H9 (cell line): ENCODE data around the gene SGTB. TPM values are rescaled to one million over a fixed set of nuclear protein-coding genes. Genes with fewer than 3 reads are reported as not detected.

Experiments
- DNase-seq: peaks from one replicate; pipeline ENCODE4 v3.0.0-alpha.2; 2017
- H2AFZ ChIP-seq: one replicate; pipeline ENCODE4 v1.6.1; 2013; ENCODE audit warnings: mild to moderate bottlenecking, low read length, control low read depth, moderate library complexity
- H2AK5ac ChIP-seq: 2 replicates; pipeline ENCODE4 v1.6.1; 2013; ENCODE audit warnings: low read length, control low read depth, mixed read lengths; ENCODE audit not compliant: insufficient read length
- H2BK120ac ChIP-seq: one replicate; pipeline ENCODE4 v1.6.1; 2013; ENCODE audit warnings: low read depth, mild to moderate bottlenecking, low read length, control low read depth, inconsistent platforms; ENCODE audit not compliant: poor library complexity, severe bottlenecking
- H2BK12ac ChIP-seq: 2 replicates; pipeline ENCODE4 v1.6.1; 2013; ENCODE audit warnings: low read length, control low read depth, mixed read lengths, low read depth; ENCODE audit not compliant: insufficient read length
- H2BK15ac ChIP-seq: 2 replicates; pipeline ENCODE4 v1.6.1; 2013; ENCODE audit warnings: low read depth, low read length, control low read depth
- H2BK20ac ChIP-seq: one replicate; pipeline ENCODE4 v1.6.1; 2013; ENCODE audit warnings: low read depth, mild to moderate bottlenecking, low read length, control low read depth, inconsistent platforms; ENCODE audit not compliant: poor library complexity, severe bottlenecking
- H2BK5ac ChIP-seq: 2 replicates; pipeline ENCODE4 v1.6.1; 2013; ENCODE audit warnings: low read length, control low read depth, mixed read lengths; ENCODE audit not compliant: insufficient read length
- H3K14ac ChIP-seq: 2 replicates; pipeline ENCODE4 v1.6.1; 2013; ENCODE audit warnings: low read length, control low read depth; ENCODE audit not compliant: insufficient read depth
- H3K18ac ChIP-seq: 2 replicates; pipeline ENCODE4 v1.6.1; 2013; ENCODE audit warnings: low read depth, mild to moderate bottlenecking, mixed read lengths, low read length, control low read depth; ENCODE audit not compliant: insufficient read length
- H3K23ac ChIP-seq: 2 replicates; pipeline ENCODE4 v1.6.1; 2013; ENCODE audit warnings: low read length, control low read depth, mixed read lengths, low read depth; ENCODE audit not compliant: insufficient read length
- H3K23me2 ChIP-seq: 2 replicates; pipeline ENCODE4 v1.6.1; 2013; ENCODE audit warnings: low read depth, mild to moderate bottlenecking, mixed read lengths, low read length, control low read depth; ENCODE audit not compliant: insufficient read length, poor library complexity, severe bottlenecking
- H3K27ac ChIP-seq: 2 replicates; pipeline ENCODE4 v1.5.1; 2013; ENCODE audit warnings: low read length, control low read depth, mixed read lengths, low read depth; ENCODE audit not compliant: insufficient read length
- H3K27me3 ChIP-seq: 2 replicates; pipeline ENCODE4 v1.6.1; 2013; ENCODE audit warnings: low read length, control low read depth, inconsistent platforms; ENCODE audit not compliant: insufficient read depth
- H3K4ac ChIP-seq: 2 replicates; pipeline ENCODE4 v1.6.1; 2013; ENCODE audit warnings: low read depth, mild to moderate bottlenecking, control low read depth, inconsistent platforms, low read length, moderate library complexity
- H3K4me1 ChIP-seq: 2 replicates; pipeline ENCODE4 v1.6.1; 2013; ENCODE audit warnings: low read length, control low read depth, inconsistent platforms; ENCODE audit not compliant: insufficient read depth
- H3K4me2 ChIP-seq: 2 replicates; pipeline ENCODE4 v1.6.1; 2013; ENCODE audit warnings: low read length, control low read depth, mixed read lengths; ENCODE audit not compliant: insufficient read length, insufficient read depth
- H3K56ac ChIP-seq: 2 replicates; pipeline ENCODE4 v1.6.1; 2013; ENCODE audit warnings: low read depth, mild to moderate bottlenecking, mixed read lengths, low read length, control low read depth; ENCODE audit not compliant: insufficient read length
- H3K79me1 ChIP-seq: 2 replicates; pipeline ENCODE4 v1.6.1; 2013; ENCODE audit warnings: low read depth, mild to moderate bottlenecking, moderate library complexity, low read length, control low read depth, inconsistent platforms; ENCODE audit not compliant: insufficient read depth, poor library complexity, severe bottlenecking
- H3K79me2 ChIP-seq: 2 replicates; pipeline ENCODE4 v1.6.1; 2013; ENCODE audit warnings: low read length, control low read depth, inconsistent platforms; ENCODE audit not compliant: insufficient read depth
- H3K9ac ChIP-seq: 2 replicates; pipeline ENCODE4 v1.6.1; 2013; ENCODE audit warnings: low read length, control low read depth, mixed read lengths; ENCODE audit not compliant: insufficient read length; ENCODE audit errors: extremely low read depth
- H3K9me3 ChIP-seq: one replicate; pipeline ENCODE4 v1.6.1; 2013; ENCODE audit warnings: low read depth, low read length, inconsistent platforms; ENCODE audit not compliant: control insufficient read depth
- H3T11ph ChIP-seq: one replicate; pipeline ENCODE4 v1.6.1; 2013; ENCODE audit warnings: mild to moderate bottlenecking, low read length, control low read depth, inconsistent platforms
- H4K20me1 ChIP-seq: one replicate; pipeline ENCODE4 v1.6.1; 2013; ENCODE audit not compliant: control insufficient read depth, insufficient read length, insufficient read depth
- H4K5ac ChIP-seq: 2 replicates; pipeline ENCODE4 v1.6.1; 2013; ENCODE audit warnings: low read depth, mild to moderate bottlenecking, mixed read lengths, low read length, control low read depth; ENCODE audit not compliant: insufficient read length
- H4K8ac ChIP-seq: replicated peaks from 2 replicates; pipeline ENCODE4 v1.6.1; 2013; ENCODE audit warnings: low read length, control low read depth, mixed read lengths, low read depth; ENCODE audit not compliant: insufficient read length
- H4K91ac ChIP-seq: 2 replicates; pipeline ENCODE4 v1.6.1; 2013; ENCODE audit warnings: low read depth, mild to moderate bottlenecking, moderate library complexity, mixed read lengths, low read length, control low read depth; ENCODE audit not compliant: insufficient read length
- H3K27ac Mint-ChIP-seq, 3 experiments: 2 replicates in 2 of 3; 3 replicates in 1 of 3; pipeline ENCODE4 v1.8.0; 2020 to 2021; ENCODE audit warnings: mixed read lengths in 3 of 3, mild to moderate bottlenecking in 1 of 3, moderate library complexity in 1 of 3
- H3K27me3 Mint-ChIP-seq: 2 replicates; pipeline ENCODE4 v1.8.0; 2021; ENCODE audit warnings: low read depth, mild to moderate bottlenecking, moderate library complexity, mixed read lengths
- H3K36me3 Mint-ChIP-seq, 3 experiments: 2 replicates in 2 of 3; 3 replicates in 1 of 3; pipeline ENCODE4 v1.8.0; 2020 to 2021; ENCODE audit warnings: low read depth in 3 of 3, mixed read lengths in 3 of 3; ENCODE audit not compliant: insufficient read depth in 1 of 3
- H3K4me1 Mint-ChIP-seq, 2 experiments: 2 replicates each; pipeline ENCODE4 v1.8.0; 2020; ENCODE audit warnings: mixed read lengths in 2 of 2
- H3K4me3 Mint-ChIP-seq, 2 experiments: 2 replicates in 1 of 2; 3 replicates in 1 of 2; pipeline ENCODE4 v1.8.0; 2020 to 2021; ENCODE audit warnings: mild to moderate bottlenecking in 2 of 2, mixed read lengths in 2 of 2, moderate library complexity in 1 of 2
- H3K9me3 Mint-ChIP-seq, 2 experiments: 2 replicates in 1 of 2; 3 replicates in 1 of 2; pipeline ENCODE4 v1.8.0; 2020; ENCODE audit warnings: mild to moderate bottlenecking in 2 of 2, mixed read lengths in 2 of 2, moderate library complexity in 1 of 2
- WGBS: extraction: QIAGEN DNeasy Blood & Tissue Kit; methylation state at CpG from one replicate; pipeline ENCODE4 v1.1.7; 2013; ENCODE audit warnings: missing lambda C conversion rate, low lambda C conversion rate, mixed read lengths; ENCODE audit not compliant: insufficient read length; ENCODE audit errors: extremely low coverage; 5-methylcytosine and 5-hydroxymethylcytosine counted together
- total RNA-seq: library from RNA; stranded (reverse); gene quantifications from 2 replicates; pipeline ENCODE4 v1.2.1, GENCODE V29; 2021
- TF ChIP-seq, protein P1 (sequence below): fragments of 200-600 bp; sonication (generic); conservative IDR thresholded peaks from 3 replicates; pipeline ENCODE4 v1.8.0; 2021; ENCODE audit warnings: antibody characterized with exemption, mild to moderate bottlenecking

SGTB gene
- total RNA-seq, 1 experiment from 2014 or later, result 18.7 TPM

- H3K14ac ChIP-seq, result no peak overlapping the region
- H2BK12ac ChIP-seq, result no peak overlapping the region
- H4K5ac ChIP-seq, result no peak overlapping the region
- no peak overlapping the region for H2BK5ac ChIP-seq
- no peak overlapping the region for H3K23ac ChIP-seq
- TF ChIP-seq, protein P1, sequence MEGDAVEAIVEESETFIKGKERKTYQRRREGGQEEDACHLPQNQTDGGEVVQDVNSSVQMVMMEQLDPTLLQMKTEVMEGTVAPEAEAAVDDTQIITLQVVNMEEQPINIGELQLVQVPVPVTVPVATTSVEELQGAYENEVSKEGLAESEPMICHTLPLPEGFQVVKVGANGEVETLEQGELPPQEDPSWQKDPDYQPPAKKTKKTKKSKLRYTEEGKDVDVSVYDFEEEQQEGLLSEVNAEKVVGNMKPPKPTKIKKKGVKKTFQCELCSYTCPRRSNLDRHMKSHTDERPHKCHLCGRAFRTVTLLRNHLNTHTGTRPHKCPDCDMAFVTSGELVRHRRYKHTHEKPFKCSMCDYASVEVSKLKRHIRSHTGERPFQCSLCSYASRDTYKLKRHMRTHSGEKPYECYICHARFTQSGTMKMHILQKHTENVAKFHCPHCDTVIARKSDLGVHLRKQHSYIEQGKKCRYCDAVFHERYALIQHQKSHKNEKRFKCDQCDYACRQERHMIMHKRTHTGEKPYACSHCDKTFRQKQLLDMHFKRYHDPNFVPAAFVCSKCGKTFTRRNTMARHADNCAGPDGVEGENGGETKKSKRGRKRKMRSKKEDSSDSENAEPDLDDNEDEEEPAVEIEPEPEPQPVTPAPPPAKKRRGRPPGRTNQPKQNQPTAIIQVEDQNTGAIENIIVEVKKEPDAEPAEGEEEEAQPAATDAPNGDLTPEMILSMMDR, result no peak
- no peak overlapping the region for H2BK15ac ChIP-seq
- H2AFZ ChIP-seq, result no peak overlapping the region
- H3K23me2 ChIP-seq, result no peaks in the 10 kb centered on the region
- no peak overlapping the region for H3K4me2 ChIP-seq
- no peaks in the 10 kb centered on the region for H4K20me1 ChIP-seq
- no CpG with 5 or more reads among the region's 3 CpGs for WGBS
- no peaks in the 10 kb centered on the region for H3K79me1 ChIP-seq
- no peak overlapping the region for H2AK5ac ChIP-seq
- no peak overlapping the region for H3K56ac ChIP-seq
- H3T11ph ChIP-seq, result no peak overlapping the region
- H3K27ac ChIP-seq, result no peak overlapping the region
- H3K9me3 Mint-ChIP-seq, result no peaks in the 10 kb centered on the region
- H2BK20ac ChIP-seq, result no peak overlapping the region
- no peak overlapping the region for H3K18ac ChIP-seq
- no peaks in the 10 kb centered on the region for H3K79me2 ChIP-seq
- no peak overlapping the region for H3K27ac Mint-ChIP-seq
- H3K4me1 Mint-ChIP-seq, result no peaks in the 10 kb centered on the region
- no peaks in the 10 kb centered on the region for H3K27me3 Mint-ChIP-seq
- no peak overlapping the region for H4K91ac ChIP-seq
- peaks cover 2 to 51% (median 22%) of the 10 kb centered on the region in 3 experiments; a peak in 6 of 7 replicates for H3K36me3 Mint-ChIP-seq
- no peaks in the 10 kb centered on the region for H3K4me1 ChIP-seq
- no peaks in the 10 kb centered on the region for H3K9me3 ChIP-seq
- H3K4ac ChIP-seq, result no peak overlapping the region
- no peak overlapping the region for H3K9ac ChIP-seq
- no peak overlapping the region for H3K4me3 Mint-ChIP-seq
- H4K8ac ChIP-seq, result no peak overlapping the region
- H2BK120ac ChIP-seq, result no peak overlapping the region
- H3K27me3 ChIP-seq, result no peaks in the 10 kb centered on the region
- DNase-seq, result no peak
Observed at GRCh38 chr5:65702036-65702435, 19.9 kb downstream of the SGTB start.
